ENCODE measurements around the gene DEPP1.
A peak's percentile ranks its signal among the peaks of the same experiment; 100 is the strongest.

DEPP1 gene

GRCh38 chr10:44966816-44967509, 11.6 kb downstream of the DEPP1 start:
- DNase-seq (ENCODE audit: low read depth) = no peak

GRCh38 chr10:44966129-44966815, 12.3 kb downstream of the DEPP1 start:
- DNase-seq (ENCODE audit: low read depth) = no peak

- no peak for DNase-seq (ENCODE audit: low read depth)
These were observed 12.9 kb downstream of the DEPP1 start for GRCh38 chr10:44965651-44966097.

GRCh38 chr10:44965104-44965503, 13.5 kb downstream of the DEPP1 start:
- DNase-seq (ENCODE audit: low read depth) = no peak

- no peak for DNase-seq (ENCODE audit: low read depth)
These were observed 14.6 kb downstream of the DEPP1 start for GRCh38 chr10:44963772-44964633.

GRCh38 chr10:44962870-44963738, 15.5 kb downstream of the DEPP1 start:
- no peak for DNase-seq (ENCODE audit: low read depth)

GRCh38 chr10:44961931-44962750, 16.5 kb downstream of the DEPP1 start:
- DNase-seq (ENCODE audit: low read depth) = no peak

GRCh38 chr10:44961230-44961571, 17.4 kb downstream of the DEPP1 start:
- no peak for DNase-seq (ENCODE audit: low read depth)

- no peak for DNase-seq (ENCODE audit: low read depth)
These were observed 18.0 kb downstream of the DEPP1 start for GRCh38 chr10:44960482-44961229.

GRCh38 chr10:44960088-44960460, 18.5 kb downstream of the DEPP1 start:
- no peak for DNase-seq (ENCODE audit: low read depth)

GRCh38 chr10:44959247-44960087, 19.1 kb downstream of the DEPP1 start, which contains the start of gene RASSF4:
Gene RASSF4 (plus strand): TSS chr10:44959802. CDS start chr10:44970203, 10,401 bp downstream.
- DNase-seq (ENCODE audit: low read depth) = peak; percentile 81

- no peak for DNase-seq (ENCODE audit: low read depth)
These were observed 19.7 kb downstream of the DEPP1 start for GRCh38 chr10:44958898-44959246.

GRCh38 chr10:44958196-44958897, 20.3 kb downstream of the DEPP1 start:
- no peak for DNase-seq (ENCODE audit: low read depth)

GRCh38 chr10:44956717-44957706, 21.6 kb downstream of the DEPP1 start:
- no peak for DNase-seq (ENCODE audit: low read depth)

GRCh38 chr10:44956226-44956625, 22.4 kb downstream of the DEPP1 start:
- DNase-seq (ENCODE audit: low read depth) = no peak

- DNase-seq (ENCODE audit: low read depth) = no peak
These were observed 23.1 kb downstream of the DEPP1 start for GRCh38 chr10:44955413-44956070.

- no peak for DNase-seq (ENCODE audit: low read depth)
These were observed 23.6 kb downstream of the DEPP1 start for GRCh38 chr10:44954962-44955361.

Data from stimulated activated CD8-positive, alpha-beta memory T cell treated with anti-CD3 and anti-CD28 coated beads, Interleukin-12 subunit alpha, Interleukin-12 subunit beta, amount 100 ng/mL, for 4 hours (primary cell).